ENCODE measurements around the gene TMCO1. TPM values are rescaled to one million over a fixed set of nuclear protein-coding genes. Genes with fewer than 3 reads are reported as not detected.
A peak's percentile ranks its signal among the peaks of the same experiment; 100 is the strongest.
"Not testable (repeated sequence)": the region's sequence is repeated elsewhere in the genome, so short reads cannot be mapped to it uniquely, and the experiment has no call there.

TMCO1 gene
- total RNA-seq, 1 donor from 2014 or later = 47.5 TPM

DNA sequence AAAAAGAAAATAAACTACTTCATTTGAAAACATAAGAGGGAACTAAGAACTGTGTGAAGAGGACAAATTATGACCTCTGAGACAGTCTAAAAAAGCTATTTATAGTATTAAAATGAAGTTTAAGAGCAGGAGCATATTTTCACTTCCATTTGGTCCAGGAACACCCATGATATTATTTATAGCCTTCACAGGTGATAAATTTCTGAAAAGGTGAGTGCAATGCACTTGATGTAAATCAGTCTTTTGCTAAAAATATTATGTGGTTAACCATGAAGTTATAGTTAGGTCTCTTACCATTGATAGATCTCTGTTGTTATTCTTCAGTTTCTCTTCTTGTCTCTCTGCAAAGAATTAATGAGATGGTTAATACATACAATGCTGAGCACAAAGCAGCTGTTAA lies 14.7 kb downstream of the TMCO1 start:
- intact Hi-C loops (cut with micrococcal nuclease) = no loop called here
- no peak for DNase-seq
- ATAC-seq = no peak

DNA sequence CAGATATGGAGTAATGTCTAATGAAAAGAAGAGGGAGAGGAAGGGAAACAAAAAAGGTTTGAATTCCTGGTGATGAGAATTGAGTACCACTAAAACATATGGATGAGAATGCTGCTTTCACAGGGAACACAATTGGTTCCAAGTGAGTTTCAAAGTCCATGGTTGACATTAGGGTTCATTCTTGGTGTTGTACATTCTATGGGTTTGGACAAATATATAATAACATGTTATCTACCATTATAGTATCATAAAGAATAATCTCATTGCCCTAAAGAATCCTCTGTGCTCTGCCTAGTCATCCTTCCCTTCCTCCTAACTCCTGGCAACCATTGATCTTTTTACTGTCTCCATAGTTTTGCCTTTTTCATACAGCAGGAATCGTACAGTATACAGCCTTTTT lies 20.1 kb downstream of the TMCO1 start:
- intact Hi-C loops (cut with micrococcal nuclease) = no loop called here
- ATAC-seq = no peak
- no peak for DNase-seq

DNA sequence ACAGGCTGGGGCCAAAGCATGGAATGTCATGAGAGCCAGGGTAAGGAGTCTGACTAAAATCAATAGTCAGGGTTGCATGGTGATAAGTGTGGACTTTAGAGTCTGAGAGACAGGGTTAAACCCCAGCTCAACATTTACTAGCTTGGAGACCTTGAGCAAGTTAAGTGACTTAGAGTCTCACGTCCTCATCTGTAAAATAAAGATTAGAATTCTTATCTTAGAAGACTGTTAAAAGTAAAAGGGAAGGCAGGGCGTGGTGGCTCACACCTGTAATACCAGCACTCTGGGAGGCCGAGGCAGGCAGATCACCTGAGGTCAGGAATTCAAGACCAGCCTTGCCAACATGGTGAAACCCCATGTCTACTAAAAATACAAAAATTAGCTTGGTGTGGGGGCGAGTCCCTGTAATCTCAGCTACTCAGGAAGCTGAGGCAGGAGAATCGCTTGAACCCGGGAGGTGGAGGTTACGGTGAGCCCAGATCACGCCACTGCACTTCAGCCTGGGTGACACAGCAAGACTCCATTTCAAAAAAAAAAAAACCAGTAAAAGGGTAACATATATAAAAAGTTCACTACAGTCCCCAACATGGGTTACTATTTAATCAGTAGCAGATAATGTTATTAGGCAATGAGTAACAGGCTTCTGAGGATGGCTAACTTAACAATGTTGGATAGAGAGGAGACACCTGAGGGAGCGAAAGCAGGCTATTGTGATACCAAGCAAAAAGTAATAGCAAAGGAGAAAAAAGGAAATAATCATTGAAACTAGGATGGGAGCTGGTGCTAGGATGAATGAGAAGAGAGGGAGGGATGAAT lies 20.8 kb downstream of the TMCO1 start:
- intact Hi-C loops (cut with micrococcal nuclease) = no loop called here
- no peak for DNase-seq
- no peak for ATAC-seq

DNA sequence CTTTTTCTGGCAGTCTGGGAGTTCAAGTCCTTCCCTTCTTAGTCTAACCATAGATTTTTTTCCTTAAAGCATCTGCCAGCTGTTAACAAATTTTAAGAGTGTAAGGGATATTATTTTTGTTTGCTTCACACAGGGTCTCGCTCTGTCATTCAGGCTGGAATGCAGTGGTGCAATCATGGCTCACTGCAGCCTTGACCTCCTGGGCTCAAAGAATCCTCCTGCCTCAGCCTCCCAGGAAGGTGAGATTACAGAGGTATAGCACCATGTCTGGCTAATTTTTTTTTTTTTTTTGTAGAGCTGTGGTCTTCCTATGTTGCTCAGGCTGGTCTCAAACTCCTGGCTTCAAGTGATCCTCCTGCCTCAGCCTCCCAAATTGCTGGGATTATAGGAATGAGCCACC lies 23.8 kb downstream of the TMCO1 start:
- intact Hi-C loops (cut with micrococcal nuclease); ATAC-seq; DNase-seq: not testable (repeated sequence)

DNA sequence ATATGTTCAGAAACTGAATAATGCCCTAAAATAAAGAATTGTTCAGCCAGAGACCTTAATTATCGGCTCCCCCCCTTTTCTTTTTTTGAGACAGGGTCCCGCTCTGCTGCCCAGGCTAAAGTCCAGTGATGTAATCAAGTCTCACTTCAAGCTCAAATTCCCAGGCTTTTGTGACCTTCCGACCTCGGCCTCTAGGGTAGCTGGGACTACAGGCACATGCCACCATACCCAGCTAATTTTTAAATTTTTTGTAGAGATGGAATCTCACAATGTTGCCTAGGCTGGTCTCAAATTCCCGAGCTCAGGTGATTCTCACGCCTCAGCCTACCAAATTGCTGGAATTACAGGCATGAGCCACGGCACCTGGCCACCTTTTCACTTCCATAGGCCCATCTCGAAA lies 26.5 kb downstream of the TMCO1 start:
- intact Hi-C loops (cut with micrococcal nuclease) = no loop called here
- ATAC-seq (no peak), DNase-seq (no peak)

DNA sequence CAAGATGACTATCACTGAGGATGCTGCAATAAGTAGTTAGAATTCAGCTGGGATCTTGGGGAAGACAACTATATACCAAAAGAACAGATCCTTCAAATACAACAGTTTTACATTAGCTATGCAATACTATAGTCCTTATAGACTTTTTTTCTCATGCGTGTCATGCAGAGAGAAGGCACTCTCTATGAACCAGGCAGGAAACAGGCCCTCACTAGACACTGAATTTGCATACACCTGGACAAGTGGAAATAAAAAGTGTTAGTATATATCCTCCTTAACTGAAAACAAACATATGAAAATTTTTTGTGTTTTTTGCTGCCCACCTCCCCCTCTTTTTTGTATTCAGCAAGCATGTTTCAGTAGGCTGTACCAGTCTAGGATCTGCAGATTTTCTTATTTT lies 29.9 kb downstream of the TMCO1 start:
- no peak for DNase-seq
- intact Hi-C loops (cut with micrococcal nuclease) = no loop called here
- ATAC-seq = no peak

DNA sequence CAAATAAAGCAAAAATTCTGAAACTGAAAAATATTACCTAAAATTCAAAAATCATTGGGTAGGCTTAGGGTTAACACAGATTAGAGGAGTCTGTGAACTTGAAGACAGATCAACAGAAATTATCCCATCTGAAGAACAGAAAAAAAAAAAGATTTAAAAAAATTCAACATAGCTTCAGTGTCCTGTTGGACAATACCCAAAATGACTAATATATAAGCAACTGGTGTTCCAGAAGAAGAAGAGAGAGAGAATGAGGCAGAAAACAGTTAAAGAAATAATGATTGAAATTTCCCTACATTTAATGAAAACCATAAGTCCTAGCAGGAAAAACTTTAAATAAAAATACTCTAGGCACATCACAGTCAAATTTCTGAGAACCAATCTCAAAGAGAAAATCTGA lies 31.5 kb downstream of the TMCO1 start:
- intact Hi-C loops (cut with micrococcal nuclease) = no loop called here

DNA sequence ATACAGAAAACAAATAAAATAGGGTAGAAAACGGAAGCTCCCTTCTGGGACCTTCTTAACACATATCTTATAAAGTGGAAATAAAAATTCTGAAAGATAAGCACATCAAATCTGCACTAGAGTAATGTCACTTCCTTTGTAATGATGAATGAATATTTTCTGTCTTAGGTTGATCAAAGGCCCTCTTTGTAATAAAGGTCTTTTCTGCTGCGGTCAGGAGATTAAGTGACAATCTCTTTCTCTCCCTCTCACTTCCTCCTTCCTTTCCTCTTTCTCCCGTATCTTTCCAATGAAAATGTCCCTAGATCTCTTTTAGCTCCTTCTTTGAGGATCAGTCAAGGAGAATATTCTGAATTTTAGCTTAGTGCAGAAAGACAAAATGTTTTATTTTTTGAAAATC lies 33.8 kb downstream of the TMCO1 start:
- intact Hi-C loops (cut with micrococcal nuclease) = no loop called here
- DNase-seq = no peak

More for the DNA sequence above, 31.5 kb downstream of the TMCO1 start:
- ATAC-seq (no peak), DNase-seq (no peak)

DNA sequence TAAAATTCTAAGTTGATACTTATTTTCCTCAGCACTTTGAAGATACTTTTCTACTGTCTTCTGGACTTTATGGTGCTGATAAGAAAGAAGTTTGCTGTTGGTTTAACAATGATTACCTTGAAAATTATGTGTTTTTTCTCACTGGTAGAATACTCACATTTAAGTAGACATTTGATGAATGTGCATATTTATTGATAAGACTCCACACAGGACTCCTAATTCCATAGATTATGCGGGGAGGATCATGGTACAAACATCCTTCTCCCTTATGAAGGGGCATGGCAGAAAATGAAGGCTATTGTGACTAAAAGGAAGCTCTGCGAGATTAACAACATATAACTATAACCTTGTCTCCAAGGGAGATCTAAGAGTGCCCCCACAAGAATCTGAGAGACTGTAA lies 41.8 kb downstream of the TMCO1 start:
- ATAC-seq = no peak
- no peak for DNase-seq
- intact Hi-C loops (cut with micrococcal nuclease) = loop anchor here (5.0 kb wide), 1 partner anchor 35 kb away; no protein-coding TSS in a partner anchor

More for the DNA sequence above, 33.8 kb downstream of the TMCO1 start:
- no peak for ATAC-seq

DNA sequence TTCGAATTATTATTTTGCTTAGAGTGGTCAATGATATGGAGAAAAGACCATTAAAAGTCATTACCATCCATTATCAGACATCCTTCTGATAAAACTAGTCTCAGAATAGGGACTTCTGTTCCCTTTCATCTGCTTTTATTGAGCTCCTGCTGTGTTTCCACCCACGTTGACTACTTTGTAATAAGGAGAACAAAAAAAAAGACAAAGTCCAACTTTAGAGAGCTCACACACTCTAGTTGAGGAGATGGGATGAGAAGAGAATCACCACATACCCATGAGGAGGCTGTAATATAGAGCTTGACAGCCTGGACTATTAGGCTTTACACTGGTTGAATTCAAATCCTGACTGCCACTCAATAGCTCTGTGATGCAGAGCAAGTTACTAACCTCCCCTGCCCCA lies 42.5 kb downstream of the TMCO1 start:
- no peak for DNase-seq
- intact Hi-C loops (cut with micrococcal nuclease) = loop anchor here (5.0 kb wide), 1 partner anchor 36 kb away; no protein-coding TSS in a partner anchor
- no peak for ATAC-seq

DNA sequence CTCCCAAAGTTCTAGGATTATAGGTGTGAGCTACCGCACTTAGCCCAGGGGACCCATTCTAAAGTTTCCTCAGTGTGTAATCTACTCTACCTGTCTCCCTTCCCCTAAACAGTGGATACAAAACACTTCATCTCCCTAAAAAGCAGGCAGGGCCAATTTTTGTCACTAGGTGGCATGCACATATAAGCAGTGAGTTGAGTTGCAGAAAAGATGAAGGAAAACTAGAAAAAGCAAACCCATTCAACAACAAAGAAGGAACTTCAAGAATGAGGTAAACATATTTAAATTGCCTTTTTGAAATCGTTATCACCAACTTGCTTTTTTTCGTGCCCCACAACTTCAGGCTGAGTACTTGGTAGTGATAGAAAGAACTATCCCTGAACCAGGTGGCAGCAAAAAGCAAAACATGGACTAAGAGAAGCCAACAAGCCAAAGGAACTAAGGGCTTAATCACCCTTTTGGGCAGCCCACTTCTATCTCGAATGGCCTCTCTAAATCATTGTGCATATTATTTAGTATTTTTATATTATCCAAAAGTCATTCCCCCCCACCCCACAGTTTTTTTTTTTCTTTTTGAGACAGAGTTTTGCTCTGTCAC lies 50.7 kb downstream of the TMCO1 start:
- intact Hi-C loops (cut with micrococcal nuclease) = loop anchor here (2.0 kb wide), 1 partner anchor 197 kb away; no protein-coding TSS in a partner anchor
- ATAC-seq = peak; percentile 42
- DNase-seq = no peak

DNA sequence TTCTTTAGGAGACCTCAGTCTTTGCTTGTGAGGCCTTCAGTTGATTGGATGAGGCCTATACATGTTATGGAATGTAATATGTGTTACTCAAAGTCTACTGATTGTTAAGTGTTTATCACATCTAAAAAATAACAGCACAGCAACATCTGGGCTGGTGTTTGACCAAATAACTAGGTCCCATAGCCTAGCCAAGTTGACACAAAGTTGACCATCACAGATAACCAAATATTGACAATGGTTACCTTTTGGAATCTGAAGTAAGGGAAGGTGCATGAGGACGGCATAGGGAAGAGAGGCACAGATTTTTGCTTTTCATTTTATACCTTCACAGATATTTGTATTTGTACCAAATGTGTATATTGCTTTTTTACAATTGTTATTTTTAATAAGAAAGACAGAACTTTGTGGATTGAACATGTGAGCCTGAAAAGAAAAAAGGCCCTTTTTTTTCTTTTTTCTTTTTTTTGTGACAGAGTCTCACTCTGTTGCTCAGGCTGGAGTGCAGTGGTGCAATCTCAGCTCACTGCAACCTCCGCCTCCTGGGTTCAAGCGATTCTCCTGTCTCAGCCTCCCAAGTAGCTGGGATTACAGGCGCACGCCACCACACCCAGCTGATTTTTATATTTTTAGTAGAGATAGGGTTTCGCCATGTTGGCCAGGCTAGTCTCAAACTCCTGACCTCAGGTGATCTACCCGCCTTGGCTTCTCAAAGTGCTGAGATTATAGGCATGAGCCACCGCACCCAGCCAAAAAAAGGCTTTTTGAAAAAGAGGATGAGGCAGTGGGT lies 52.2 kb downstream of the TMCO1 start:
- intact Hi-C loops (cut with micrococcal nuclease); DNase-seq; ATAC-seq: not testable (repeated sequence)

DNA sequence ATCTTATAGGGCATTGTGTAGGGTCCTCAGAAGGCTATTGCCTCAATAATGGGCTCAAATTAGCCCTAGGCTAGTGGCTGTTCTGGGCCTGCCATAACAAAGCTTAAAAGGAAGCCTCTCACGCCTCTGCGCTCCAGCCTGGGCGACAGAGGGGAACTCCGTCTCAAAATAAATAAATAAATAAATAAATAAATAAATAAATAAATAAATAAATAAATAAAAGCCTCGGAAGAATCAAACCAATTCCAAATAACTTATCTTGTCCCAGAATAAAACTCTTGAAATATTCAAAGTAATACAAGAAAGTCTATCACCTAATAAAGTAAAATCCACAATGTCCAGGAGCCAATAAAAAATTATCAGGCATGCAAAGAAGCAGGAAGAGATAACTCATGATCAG lies 55.9 kb downstream of the TMCO1 start:
- DNase-seq (no peak), ATAC-seq (no peak)
- intact Hi-C loops (cut with micrococcal nuclease) = no loop called here

DNA sequence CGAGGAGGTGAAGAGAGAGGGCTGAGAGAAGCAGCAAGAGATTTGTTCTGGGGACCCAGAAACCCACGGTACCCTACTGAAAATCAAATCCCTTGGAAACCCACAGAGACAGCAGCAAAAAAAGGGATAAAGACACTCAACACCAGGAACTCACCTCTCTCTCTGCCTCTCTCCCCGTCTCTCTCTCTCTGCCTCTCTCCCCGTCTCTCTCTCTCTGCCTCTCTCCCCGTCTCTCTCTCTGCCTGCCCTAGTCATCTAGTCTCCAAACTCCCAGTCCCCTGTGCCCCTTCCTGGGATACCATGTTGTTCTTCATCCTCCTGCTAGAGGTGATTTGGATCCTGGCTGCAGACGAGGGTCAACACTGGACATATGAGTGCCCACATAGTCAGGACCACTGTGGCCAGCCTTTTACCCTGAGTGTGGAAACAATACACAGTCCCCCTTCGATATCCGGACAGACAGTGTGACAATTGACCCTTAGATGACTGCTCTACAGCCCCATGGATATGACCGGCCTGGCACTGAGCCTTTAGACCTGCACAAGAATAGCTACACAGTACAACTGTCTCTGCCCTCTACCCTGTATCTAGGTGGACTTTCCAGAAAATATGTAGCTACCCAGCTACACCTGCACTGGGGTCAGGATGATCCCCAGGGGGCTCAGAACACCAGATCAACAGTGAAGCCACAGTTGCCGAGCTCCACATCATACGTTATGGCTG lies 60.5 kb downstream of the TMCO1 start:
- no peak for ATAC-seq
- intact Hi-C loops (cut with micrococcal nuclease) = no loop called here
- DNase-seq = no peak

DNA sequence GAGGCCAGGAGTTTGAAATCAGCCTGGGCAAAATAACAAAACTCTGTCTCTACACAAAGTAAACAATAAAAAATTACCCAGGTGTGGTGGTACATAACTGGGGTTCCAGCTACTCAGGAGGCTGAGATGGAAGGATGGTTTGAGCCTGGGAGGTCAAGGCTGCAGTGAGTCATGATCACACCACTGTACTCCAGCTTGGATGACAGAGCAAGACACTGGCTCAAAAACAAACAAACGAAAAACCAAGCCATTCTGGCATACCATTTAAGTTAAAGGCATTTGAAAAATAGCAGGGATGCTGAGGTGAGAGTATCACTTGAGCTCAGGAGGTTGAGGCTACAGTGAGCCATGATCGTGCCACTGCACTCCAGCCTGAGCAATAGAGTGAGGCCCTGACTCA lies 65.0 kb downstream of the TMCO1 start:
- ATAC-seq = no peak
- intact Hi-C loops (cut with micrococcal nuclease) = no loop called here

DNA sequence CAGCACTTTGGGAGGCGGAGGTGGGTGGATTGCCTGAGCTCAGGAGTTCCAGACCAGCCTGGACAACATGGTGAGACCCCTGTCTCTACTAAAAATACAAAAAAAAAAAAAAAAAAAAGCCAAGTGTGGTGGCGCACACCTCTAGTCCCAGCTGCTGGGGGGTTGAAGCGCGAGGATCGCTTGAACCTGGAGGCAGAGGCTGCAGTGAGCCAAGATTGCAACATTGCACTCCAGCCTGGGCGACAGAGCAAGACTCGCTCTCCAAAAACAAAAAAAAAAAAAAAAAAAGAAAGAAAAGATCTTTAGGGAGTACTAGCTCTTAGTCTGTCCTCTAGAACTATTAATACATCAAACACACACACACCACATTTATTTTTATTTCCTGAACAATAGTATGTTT lies 66.7 kb downstream of the TMCO1 start:
- ATAC-seq; intact Hi-C loops (cut with micrococcal nuclease); DNase-seq: not testable (repeated sequence)

More for the DNA sequence above, 65.0 kb downstream of the TMCO1 start:
- no peak for DNase-seq

DNA sequence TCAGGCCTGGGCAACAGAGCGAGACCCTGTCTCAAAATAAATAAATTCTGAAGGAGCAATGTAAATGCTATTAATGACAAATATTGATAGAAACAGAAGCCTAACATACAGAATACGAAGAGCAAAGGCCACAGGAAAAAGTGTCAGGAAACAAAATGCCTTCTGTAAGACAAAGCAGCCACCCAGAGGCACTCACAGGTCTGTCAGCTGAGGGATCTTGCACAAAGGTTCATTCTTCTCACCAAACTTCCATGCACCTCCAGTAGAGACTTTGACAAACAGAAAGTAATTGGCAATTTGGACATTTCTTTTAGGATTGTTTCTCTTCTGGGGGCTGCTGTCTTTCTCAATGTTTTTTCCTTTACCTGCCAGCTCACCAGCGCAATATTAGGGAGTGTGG lies 69.1 kb downstream of the TMCO1 start:
- ATAC-seq (no peak), DNase-seq (no peak)
- intact Hi-C loops (cut with micrococcal nuclease) = no loop called here

DNA sequence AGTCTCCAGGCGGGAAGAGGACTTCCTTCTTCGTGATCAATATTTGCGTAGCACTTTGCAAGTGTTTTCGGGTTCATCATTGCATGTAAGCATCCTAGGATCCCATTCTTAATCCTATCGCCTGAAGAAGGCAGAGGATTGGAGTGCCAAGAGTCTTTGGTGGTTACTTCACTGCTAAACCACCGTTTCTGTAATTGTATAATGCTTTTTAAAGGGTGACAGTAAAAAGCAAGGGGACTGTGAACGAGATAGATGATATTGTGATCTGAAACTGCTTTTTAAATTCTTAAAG lies 70.0 kb downstream of the TMCO1 start:
- no peak for ATAC-seq
- intact Hi-C loops (cut with micrococcal nuclease) = no loop called here

More for the DNA sequence above, 70.0 kb downstream of the TMCO1 start:
- no peak for DNase-seq

Measured in left ventricle myocardium superior (tissue), 1 donor.